Neural cell (in vitro differentiated cells): ENCODE data around the gene BICC1. TPM values are rescaled to one million over a fixed set of nuclear protein-coding genes. Genes with fewer than 3 reads are reported as not detected.

Source experiments
- H2AFZ ChIP-seq: fragments of 200-600, 300-800 bp; sonication (generic), shearing (Covaris generic); 2 replicates; pipeline ENCODE4 v1.6.0; 2014; ENCODE audit warnings: low read depth, mild to moderate bottlenecking, antibody characterized with exemption, low read length, moderate library complexity
- H3F3A ChIP-seq: fragments of 200-600 bp; shearing (Covaris generic); 2 replicates; pipeline ENCODE4 v1.6.1; 2016; ENCODE audit warnings: mild to moderate bottlenecking, moderate library complexity, mixed read lengths, antibody characterized with exemption, low read length; ENCODE audit not compliant: insufficient read depth, poor library complexity, severe bottlenecking
- H3K27ac ChIP-seq: fragments of 200-600, 300-800 bp; sonication (generic), shearing (Covaris generic); 2 replicates; pipeline ENCODE4 v1.5.1; 2014; ENCODE audit warnings: mild to moderate bottlenecking, low read length, moderate library complexity
- H3K27me3 ChIP-seq: fragments of 300-800, 200-600 bp; sonication (generic), shearing (Covaris generic); 2 replicates; pipeline ENCODE4 v1.6.0; 2014; ENCODE audit warnings: mild to moderate bottlenecking, low read depth, low read length, moderate library complexity; ENCODE audit not compliant: insufficient read depth
- H3K36me3 ChIP-seq: fragments of 300-800, 200-600 bp; sonication (generic), shearing (Covaris generic); 2 replicates; pipeline ENCODE4 v1.5.1; 2014; ENCODE audit warnings: mild to moderate bottlenecking, antibody characterized with exemption, low read length, moderate library complexity; ENCODE audit not compliant: insufficient read depth
- H3K4me2 ChIP-seq: fragments of 300-800, 200-600 bp; sonication (generic), shearing (Covaris generic); 2 replicates; pipeline ENCODE4 v1.6.0; 2014; ENCODE audit warnings: mild to moderate bottlenecking, low read length
- H3K4me3 ChIP-seq: fragments of 300-800, 200-600 bp; sonication (generic), shearing (Covaris generic); 2 replicates; pipeline ENCODE4 v1.5.1; 2014; ENCODE audit warnings: mild to moderate bottlenecking, low read length, moderate library complexity
- H3K79me2 ChIP-seq: fragments of 200-600 bp; shearing (Covaris generic); replicated peaks from 2 replicates; pipeline ENCODE4 v1.6.0; 2014; ENCODE audit warnings: mild to moderate bottlenecking, low read length, moderate library complexity; ENCODE audit not compliant: insufficient read depth
- H3K9ac ChIP-seq: fragments of 300-800, 200-600 bp; sonication (generic), shearing (Covaris generic); 2 replicates; pipeline ENCODE4 v1.6.1; 2016; ENCODE audit warnings: mild to moderate bottlenecking, low read length, mixed read lengths
- H3K9me2 ChIP-seq: fragments of 200-600 bp; shearing (Covaris generic); 2 replicates; pipeline ENCODE4 v1.6.1; 2016; ENCODE audit warnings: mild to moderate bottlenecking, low read length, mixed read lengths; ENCODE audit not compliant: insufficient read depth
- H3K9me3 ChIP-seq: fragments of 200-600, 300-800 bp; sonication (generic), shearing (Covaris generic); 2 replicates; pipeline ENCODE4 v1.6.1; 2016; ENCODE audit warnings: mild to moderate bottlenecking, mixed run types, low read length, moderate library complexity, mixed read lengths
- H4K20me1 ChIP-seq: fragments of 200-600 bp; shearing (Covaris generic); 2 replicates; pipeline ENCODE4 v1.6.1; 2016; ENCODE audit warnings: mild to moderate bottlenecking, mixed run types; ENCODE audit not compliant: insufficient read depth
- CTCF ChIP-seq: fragments of 450-650 bp; IDR thresholded peaks from 2 replicates; pipeline ENCODE4 v1.5.1; 2014; ENCODE audit warnings: antibody characterized with exemption, mild to moderate bottlenecking, moderate library complexity; ENCODE audit not compliant: poor library complexity, severe bottlenecking
- EP300 ChIP-seq: fragments of 450-650 bp; conservative IDR thresholded peaks from 2 replicates; pipeline ENCODE4 v1.6.1; 2014; ENCODE audit warnings: antibody characterized with exemption, mild to moderate bottlenecking, moderate library complexity; ENCODE audit not compliant: poor library complexity, severe bottlenecking
- EZH2 ChIP-seq: fragments of 200-600, 300-800 bp; shearing (Covaris generic), sonication (generic); IDR thresholded peaks from 2 replicates; pipeline ENCODE4 v1.6.1; 2014; ENCODE audit warnings: antibody characterized with exemption, low read length, borderline replicate concordance, mild to moderate bottlenecking; ENCODE audit not compliant: insufficient read depth, poor library complexity, severe bottlenecking
- MXI1 ChIP-seq: fragments of 450-650 bp; conservative IDR thresholded peaks from 2 replicates; pipeline ENCODE4 v1.6.1; 2014; ENCODE audit warnings: antibody characterized with exemption, mild to moderate bottlenecking; ENCODE audit not compliant: poor library complexity, severe bottlenecking
- POLR2AphosphoS5 ChIP-seq: IDR thresholded peaks from 2 replicates; pipeline ENCODE4 v1.6.1; 2012
- RAD21 ChIP-seq: fragments of 450-650 bp; conservative IDR thresholded peaks from 2 replicates; pipeline ENCODE4 v1.6.1; 2014; ENCODE audit warnings: antibody characterized with exemption, mild to moderate bottlenecking, moderate library complexity
- REST ChIP-seq: IDR thresholded peaks from 2 replicates; pipeline ENCODE4 v1.6.1; 2012; ENCODE audit warnings: borderline replicate concordance
- SMC3 ChIP-seq: fragments of 450-650 bp; conservative IDR thresholded peaks from 2 replicates; pipeline ENCODE4 v1.6.1; 2014; ENCODE audit warnings: antibody characterized with exemption, mild to moderate bottlenecking, moderate library complexity; ENCODE audit not compliant: poor library complexity
- TAF1 ChIP-seq: IDR thresholded peaks from 2 replicates; pipeline ENCODE4 v1.6.1; 2012; ENCODE audit warnings: low read depth
- polyA plus RNA-seq: library from polyadenylated mRNA; depleted of rRNA; stranded (reverse); fragments of >200 nt; gene quantifications from 2 replicates; pipeline ENCODE4 v1.2.3, GENCODE V29; 2014

The BICC1 gene
- polyA plus RNA-seq, 1 donor from 2014 or later: 7.6 TPM

GRCh38 chr10:58587676-58588075 is 75.0 kb downstream of the BICC1 start:
- Histone ChIP-seq H4K20me1 (no peaks in the 10 kb centered on the region), H2AFZ (no peak overlapping the region), H3K79me2 (no peaks in the 10 kb centered on the region)

GRCh38 chr10:58588673-58589265 is 76.1 kb downstream of the BICC1 start:
- no peak overlapping the region for H2AFZ ChIP-seq
- no peaks in the 10 kb centered on the region for H3K79me2 ChIP-seq
- no peaks in the 10 kb centered on the region for H3K27me3 ChIP-seq
- H4K20me1 ChIP-seq: no peaks in the 10 kb centered on the region
- no peak overlapping the region for H3K4me2 ChIP-seq
- H3K4me3 ChIP-seq: no peak overlapping the region
- no peaks in the 10 kb centered on the region for H3K9me2 ChIP-seq
- H3F3A ChIP-seq: no peaks in the 10 kb centered on the region
- no peaks in the 10 kb centered on the region for H3K36me3 ChIP-seq
- H3K9me3 ChIP-seq: no peaks in the 10 kb centered on the region
- no peak overlapping the region for H3K9ac ChIP-seq
- H3K27ac ChIP-seq: no peak overlapping the region
- TF ChIP-seq REST (no peak), MXI1 (no peak), EZH2 (no peak), SMC3 (no peak), RAD21 (no peak), POLR2AphosphoS5 (no peak)

More at GRCh38 chr10:58587676-58588075, 75.0 kb downstream of the BICC1 start:
- Histone ChIP-seq H3K9me3 (no peaks in the 10 kb centered on the region), H3K9me2 (no peaks in the 10 kb centered on the region), H3K36me3 (no peaks in the 10 kb centered on the region), H3K4me2 (no peak overlapping the region), H3K27ac (no peak overlapping the region), H3K9ac (no peak overlapping the region), H3K4me3 (no peak overlapping the region), H3K27me3 (no peaks in the 10 kb centered on the region), H3F3A (no peaks in the 10 kb centered on the region)
- TF ChIP-seq TAF1 (no peak), REST (no peak), EZH2 (no peak), MXI1 (no peak), SMC3 (no peak), EP300 (no peak), RAD21 (no peak), POLR2AphosphoS5 (no peak), CTCF (no peak)
